ENCODE measurements around the gene ALX1. TPM values are rescaled to one million over a fixed set of nuclear protein-coding genes. Genes with fewer than 3 reads are reported as not detected.

The ALX1 gene
- total and polyA plus RNA-seq, 2 donors from 2014 or later = 0.90 to 1.6 TPM

DNA sequence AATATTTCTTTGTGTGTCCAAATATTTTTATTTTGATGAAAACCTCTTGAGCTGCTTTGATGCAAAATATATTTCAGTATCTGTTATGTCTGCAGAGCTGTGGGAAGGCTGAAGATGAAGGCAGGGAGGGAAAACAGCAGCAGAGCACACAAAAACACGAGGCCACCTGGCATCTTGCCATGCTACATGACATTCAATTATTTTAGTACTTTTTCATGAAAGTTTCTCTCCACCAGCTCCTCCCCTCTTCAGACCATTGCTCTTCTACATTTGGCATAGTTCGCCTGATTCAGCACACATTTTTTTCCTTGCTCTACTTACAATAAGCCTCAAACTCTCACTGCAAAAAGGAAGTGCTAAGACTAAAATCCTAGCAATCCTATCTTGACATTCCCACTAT, 4.6 kb upstream of the ALX1 start:
- Histone ChIP-seq H3K9me3 (ENCODE audit: control insufficient read depth in 2 of 3, insufficient read depth in 1 of 3, low read length in 3 of 3) (no peaks in the 10 kb centered on the region), H3K4me3 (ENCODE audit: low read length in 3 of 3) (no peak overlapping the region), H3K9ac (ENCODE audit: low read length in 3 of 3) (no peak overlapping the region), H3K36me3 (ENCODE audit: control insufficient read depth in 2 of 3, insufficient read depth in 3 of 3, low read length in 3 of 3) (no peaks in the 10 kb centered on the region), H3K27ac (ENCODE audit: low read depth in 2 of 2, low read length in 2 of 2) (no peak overlapping the region), H3K27me3 (ENCODE audit: control insufficient read depth, insufficient read depth, low read length) (peaks cover 48% of the 10 kb centered on the region), H3K4me1 (ENCODE audit: control insufficient read depth in 2 of 3, insufficient read depth in 2 of 3, low read depth in 1 of 3, low read length in 3 of 3) (peaks cover 0 to 4% (median under 1%) of the 10 kb centered on the region in 3 donors)
- TF ChIP-seq, protein P1, sequence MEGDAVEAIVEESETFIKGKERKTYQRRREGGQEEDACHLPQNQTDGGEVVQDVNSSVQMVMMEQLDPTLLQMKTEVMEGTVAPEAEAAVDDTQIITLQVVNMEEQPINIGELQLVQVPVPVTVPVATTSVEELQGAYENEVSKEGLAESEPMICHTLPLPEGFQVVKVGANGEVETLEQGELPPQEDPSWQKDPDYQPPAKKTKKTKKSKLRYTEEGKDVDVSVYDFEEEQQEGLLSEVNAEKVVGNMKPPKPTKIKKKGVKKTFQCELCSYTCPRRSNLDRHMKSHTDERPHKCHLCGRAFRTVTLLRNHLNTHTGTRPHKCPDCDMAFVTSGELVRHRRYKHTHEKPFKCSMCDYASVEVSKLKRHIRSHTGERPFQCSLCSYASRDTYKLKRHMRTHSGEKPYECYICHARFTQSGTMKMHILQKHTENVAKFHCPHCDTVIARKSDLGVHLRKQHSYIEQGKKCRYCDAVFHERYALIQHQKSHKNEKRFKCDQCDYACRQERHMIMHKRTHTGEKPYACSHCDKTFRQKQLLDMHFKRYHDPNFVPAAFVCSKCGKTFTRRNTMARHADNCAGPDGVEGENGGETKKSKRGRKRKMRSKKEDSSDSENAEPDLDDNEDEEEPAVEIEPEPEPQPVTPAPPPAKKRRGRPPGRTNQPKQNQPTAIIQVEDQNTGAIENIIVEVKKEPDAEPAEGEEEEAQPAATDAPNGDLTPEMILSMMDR (IDR thresholded peaks at IDR 0.05; ENCODE audit: borderline replicate concordance, extremely low read depth, insufficient read depth) = no peak
- intact Hi-C loops (cut with DNase I) = no loop called here
- FAIRE-seq (no peak), DNase-seq (peak in 3 of 5 donors; percentile 46 to 76 (median 66))

DNA sequence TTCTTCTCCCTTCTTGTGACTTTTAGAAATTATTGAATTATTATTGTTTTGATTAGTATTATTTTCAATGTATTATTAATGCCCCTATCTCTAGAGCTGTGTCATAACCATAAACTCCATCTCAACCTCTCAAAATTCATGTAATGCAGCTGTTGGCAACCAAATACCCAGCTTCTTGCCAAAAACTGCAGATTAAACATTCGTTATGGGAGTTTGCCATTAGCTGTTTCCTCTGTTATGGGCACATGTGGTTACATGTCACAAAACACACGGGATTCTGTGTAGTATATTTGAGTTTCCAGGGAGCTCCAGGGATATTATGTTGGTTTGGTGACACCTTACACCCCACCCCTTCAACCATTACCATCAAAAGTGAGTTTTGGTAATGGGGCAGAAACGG, 2.8 kb upstream of the ALX1 start:
- Histone ChIP-seq H3K4me1 (ENCODE audit: control insufficient read depth in 2 of 3, insufficient read depth in 2 of 3, low read depth in 1 of 3, low read length in 3 of 3) (peaks cover 0 to 7% (median 4%) of the 10 kb centered on the region in 3 donors), H3K4me3 (ENCODE audit: low read length in 3 of 3) (no peak overlapping the region), H3K9me3 (ENCODE audit: control insufficient read depth in 2 of 3, insufficient read depth in 1 of 3, low read length in 3 of 3) (no peaks in the 10 kb centered on the region), H3K9ac (ENCODE audit: low read length in 3 of 3) (no peak overlapping the region), H3K27me3 (ENCODE audit: control insufficient read depth, insufficient read depth, low read length) (peaks cover 63% of the 10 kb centered on the region), H3K36me3 (ENCODE audit: control insufficient read depth in 2 of 3, insufficient read depth in 3 of 3, low read length in 3 of 3) (no peaks in the 10 kb centered on the region), H3K27ac (ENCODE audit: low read depth in 2 of 2, low read length in 2 of 2) (no peak overlapping the region)
- intact Hi-C loops (cut with DNase I) = no loop called here
- FAIRE-seq = no peak
- TF ChIP-seq, protein P1 (IDR thresholded peaks at IDR 0.05; ENCODE audit: borderline replicate concordance, extremely low read depth, insufficient read depth) = no peak
- no peak for DNase-seq

DNA sequence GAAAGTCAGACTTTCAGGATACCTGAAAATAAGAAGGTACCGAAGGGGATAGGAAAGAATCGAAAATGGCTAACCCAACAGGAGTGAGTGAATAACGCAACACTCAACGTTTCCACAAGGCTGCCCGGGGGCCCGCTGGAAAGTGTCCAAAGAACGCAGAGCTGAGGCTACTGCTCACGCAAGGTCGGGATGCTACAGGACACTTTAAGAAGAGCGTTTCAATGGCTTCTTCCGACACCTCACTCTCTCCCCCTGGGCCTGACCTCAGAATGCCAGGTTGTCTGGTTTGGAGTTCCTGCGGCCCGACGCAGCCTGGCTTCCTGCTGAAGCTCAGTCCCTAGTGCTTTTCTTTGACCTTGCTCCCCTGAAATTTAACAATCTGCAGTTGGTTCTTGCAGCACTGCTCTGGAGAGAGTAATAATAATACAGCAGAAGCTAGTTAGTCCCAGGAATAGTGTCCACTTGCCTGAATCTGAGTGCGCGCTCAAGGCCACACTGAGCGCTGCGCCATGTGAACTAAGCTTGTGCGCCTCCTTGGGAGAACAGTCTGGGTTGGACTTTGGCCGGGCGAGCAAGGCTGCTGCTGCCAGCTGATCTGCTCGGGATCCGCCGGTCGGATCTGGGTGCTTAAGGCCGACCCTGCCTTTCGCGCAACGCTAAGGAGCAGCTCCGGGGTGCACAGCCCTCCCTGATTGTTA, 2.0 kb upstream of the ALX1 start:
- Histone ChIP-seq H3K4me1 (ENCODE audit: control insufficient read depth in 2 of 3, insufficient read depth in 2 of 3, low read depth in 1 of 3, low read length in 3 of 3) (peaks cover 0 to 7% (median 4%) of the 10 kb centered on the region in 3 donors), H3K4me3 (ENCODE audit: low read length in 3 of 3) (no peak overlapping the region), H3K27ac (ENCODE audit: low read depth in 2 of 2, low read length in 2 of 2) (no peak overlapping the region), H3K27me3 (ENCODE audit: control insufficient read depth, insufficient read depth, low read length) (peaks cover 57% of the 10 kb centered on the region), H3K9me3 (ENCODE audit: control insufficient read depth in 2 of 3, insufficient read depth in 1 of 3, low read length in 3 of 3) (no peaks in the 10 kb centered on the region), H3K36me3 (ENCODE audit: control insufficient read depth in 2 of 3, insufficient read depth in 3 of 3, low read length in 3 of 3) (no peaks in the 10 kb centered on the region), H3K9ac (ENCODE audit: low read length in 3 of 3) (no peak overlapping the region)
- intact Hi-C loops (cut with DNase I) = no loop called here
- FAIRE-seq (no peak), DNase-seq (peak in 4 of 5 donors; percentile 34 to 56 (median 48))
- TF ChIP-seq, protein P1 (IDR thresholded peaks at IDR 0.05; ENCODE audit: borderline replicate concordance, extremely low read depth, insufficient read depth) = no peak
